HEK293T (cell line): Measurements from ENCODE around the gene FGF14.

Source experiments
- CTCF ChIA-PET: fragments of 350-600 bp; formaldehyde crosslinking; extraction: SDS; loops from one replicate; lab custom pipeline; 2021; ENCODE audit warnings: antibody characterized with exemption, inconsistent platforms; lab: Yijun Ruan, JAX
- POLR2A ChIA-PET: fragments of 350-600 bp; formaldehyde crosslinking; extraction: SDS; loops from one replicate; lab custom pipeline; 2020; ENCODE audit warnings: antibody characterized with exemption, inconsistent platforms; lab: Yijun Ruan, JAX
- DNase-seq: peaks from one replicate; pipeline ENCODE4 v3.0.0; 2012; ENCODE audit warnings: mixed read lengths; ENCODE audit errors: extremely low spot score
- ARNT ChIP-seq: fragments of 450-650 bp; IDR thresholded peaks from 2 replicates; pipeline ENCODE4 v1.6.1; 2017; ENCODE audit warnings: mild to moderate bottlenecking
- BHLHE40 ChIP-seq: fragments of 450-650 bp; IDR thresholded peaks from 2 replicates; pipeline ENCODE4 v1.6.1; 2016; ENCODE audit warnings: mild to moderate bottlenecking, moderate library complexity, borderline replicate concordance
- CTBP1 ChIP-seq: fragments of 450-650 bp; IDR thresholded peaks from 2 replicates; pipeline ENCODE4 v1.6.1; 2016; ENCODE audit warnings: borderline replicate concordance
- ELF4 ChIP-seq: fragments of 450-650 bp; IDR thresholded peaks from 2 replicates; pipeline ENCODE4 v1.6.1; 2017; ENCODE audit warnings: antibody characterized with exemption
- FOXA1 ChIP-seq: fragments of 450-650 bp; IDR thresholded peaks from 2 replicates; pipeline ENCODE4 v1.6.1; 2016; ENCODE audit warnings: mild to moderate bottlenecking
- FOXK2 ChIP-seq: fragments of 450-650 bp; IDR thresholded peaks from 2 replicates; pipeline ENCODE4 v1.6.1; 2016; ENCODE audit warnings: mild to moderate bottlenecking
- FOXM1 ChIP-seq: fragments of 450-650 bp; IDR thresholded peaks from 2 replicates; pipeline ENCODE4 v1.6.1; 2017; ENCODE audit warnings: mild to moderate bottlenecking, borderline replicate concordance
- HDGF ChIP-seq: fragments of 450-650 bp; IDR thresholded peaks from 2 replicates; pipeline ENCODE4 v1.6.1; 2017; ENCODE audit warnings: antibody characterized with exemption, borderline replicate concordance
- L3MBTL2 ChIP-seq: fragments of 450-650 bp; conservative IDR thresholded peaks from 2 replicates; pipeline ENCODE4 v1.6.1; 2016; ENCODE audit warnings: mild to moderate bottlenecking
- LEF1 ChIP-seq: fragments of 450-650 bp; IDR thresholded peaks from 2 replicates; pipeline ENCODE4 v1.6.1; 2017; ENCODE audit warnings: mild to moderate bottlenecking, borderline replicate concordance
- NFRKB ChIP-seq: fragments of 450-650 bp; IDR thresholded peaks from 2 replicates; pipeline ENCODE4 v1.6.1; 2016; ENCODE audit warnings: mild to moderate bottlenecking, moderate library complexity
- PKNOX1 ChIP-seq: fragments of 450-650 bp; IDR thresholded peaks from 2 replicates; pipeline ENCODE4 v1.6.1; 2016
- SP1 ChIP-seq: fragments of 450-650 bp; IDR thresholded peaks from 2 replicates; pipeline ENCODE4 v1.6.1; 2017
- SUZ12 ChIP-seq: fragments of 450-650 bp; IDR thresholded peaks from 2 replicates; pipeline ENCODE4 v1.6.1; 2016; ENCODE audit warnings: mild to moderate bottlenecking
- TARDBP ChIP-seq: fragments of 450-650 bp; IDR thresholded peaks from 2 replicates; pipeline ENCODE4 v1.6.1; 2016
- ZNF384 ChIP-seq: fragments of 450-650 bp; IDR thresholded peaks from 2 replicates; pipeline ENCODE4 v1.6.1; 2016

FGF14 gene

GRCh38 chr13:101703081-101703480, 698.8 kb downstream of the FGF14 start:
- ChIA-PET POLR2A (no interaction called here), CTCF (no interaction called here)
- no peak for DNase-seq
- TF ChIP-seq SUZ12 (no peak), SP1 (no peak), FOXM1 (no peak), CTBP1 (no peak), FOXK2 (no peak), HDGF (no peak), FOXA1 (no peak), L3MBTL2 (no peak), LEF1 (no peak), NFRKB (no peak), ARNT (no peak), TARDBP (no peak), BHLHE40 (no peak), PKNOX1 (no peak), ZNF384 (no peak), ELF4 (no peak)

DNA sequence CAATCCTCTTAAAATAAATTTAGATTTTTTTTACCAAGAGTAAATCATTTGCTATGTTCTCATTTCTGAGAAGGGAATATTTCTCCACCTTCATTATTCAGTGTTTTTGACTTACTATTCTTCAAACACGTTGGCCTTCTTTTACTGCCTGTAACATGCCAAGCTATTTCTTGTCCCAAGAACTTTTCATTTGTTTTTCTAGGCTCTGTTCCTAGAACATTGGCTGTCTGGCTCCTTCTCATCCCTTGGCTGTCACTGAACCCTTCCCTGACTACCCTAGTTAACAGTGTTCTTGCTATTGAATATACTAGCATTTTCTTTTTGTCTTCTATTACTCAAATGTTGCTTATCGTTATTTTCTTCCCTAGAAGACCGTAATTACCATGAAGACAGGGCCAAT, 701.2 kb downstream of the FGF14 start:
- POLR2A ChIA-PET, result no interaction called here
- TF ChIP-seq HDGF (no peak), LEF1 (no peak), TARDBP (no peak), L3MBTL2 (no peak)
- CTCF ChIA-PET, result interaction anchor here (0.6 kb wide), 1 partner anchor 39 kb away, joined by 3 read pairs; no protein-coding TSS in a partner anchor
- no peak for DNase-seq

DNA sequence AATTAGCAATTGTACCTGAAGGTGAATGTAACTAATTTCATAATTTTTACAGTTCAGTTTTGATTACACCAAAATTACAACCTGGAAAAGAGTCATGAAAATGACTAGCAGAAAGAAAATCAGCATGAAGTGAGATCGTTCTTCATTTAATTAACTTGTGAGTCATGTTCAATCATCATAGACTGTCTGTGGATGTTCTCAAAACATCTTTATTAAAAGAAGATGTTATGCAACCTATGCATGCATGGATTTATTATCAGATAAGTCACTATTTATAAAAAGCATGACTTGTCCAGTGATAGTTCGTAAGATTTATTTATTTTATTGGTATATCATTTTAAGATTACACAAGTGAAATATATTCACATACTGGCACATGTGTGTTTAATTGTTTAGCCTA, 703.4 kb downstream of the FGF14 start:
- no peak for TF ChIP-seq NFRKB
- POLR2A ChIA-PET, result no interaction called here
- CTCF ChIA-PET, result no interaction called here
- no peak for DNase-seq

GRCh38 chr13:101697745-101698144, 704.1 kb downstream of the FGF14 start:
- CTCF ChIA-PET, result no interaction called here

GRCh38 chr13:101695870-101696516, 705.9 kb downstream of the FGF14 start:
- CTCF ChIA-PET, result no interaction called here
- DNase-seq, result no peak
- no peak for TF ChIP-seq FOXA1
- POLR2A ChIA-PET, result no interaction called here

More at GRCh38 chr13:101697745-101698144, 704.1 kb downstream of the FGF14 start:
- TF ChIP-seq FOXK2 (no peak), NFRKB (no peak)
- POLR2A ChIA-PET, result no interaction called here
- DNase-seq, result no peak

DNA sequence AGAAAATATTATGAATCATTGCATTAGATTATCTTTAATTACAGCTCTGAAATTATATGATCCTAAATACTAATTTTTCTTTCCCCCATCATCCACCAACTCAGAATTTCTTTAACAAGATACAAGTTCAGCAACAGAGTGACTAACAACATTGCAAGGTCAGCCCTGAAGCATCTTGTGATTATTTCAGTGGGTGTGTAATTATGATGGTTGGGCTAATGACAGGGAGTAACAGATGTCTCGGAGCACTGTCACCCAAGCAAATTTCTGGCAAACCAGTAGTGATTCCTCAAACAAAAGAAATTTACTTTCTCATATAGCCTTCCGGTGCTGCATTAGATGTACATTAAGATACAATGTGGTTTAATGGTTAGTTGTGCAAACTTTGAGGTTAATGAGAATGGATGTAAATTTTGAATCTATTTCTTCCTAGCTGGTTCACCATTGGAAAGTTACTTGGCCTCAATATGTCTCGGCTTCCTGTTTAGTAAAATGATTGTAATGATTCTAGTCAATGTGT, 710.4 kb downstream of the FGF14 start:
- CTCF ChIA-PET, result no interaction called here
- POLR2A ChIA-PET, result no interaction called here
- TF ChIP-seq FOXA1 (no peak), FOXK2 (no peak), TARDBP (no peak), LEF1 (no peak), ELF4 (no peak), SP1 (no peak), ZNF384 (no peak), BHLHE40 (no peak), ARNT (no peak), CTBP1 (no peak), FOXM1 (no peak), PKNOX1 (no peak), L3MBTL2 (no peak), NFRKB (no peak)
- DNase-seq, result no peak

- POLR2A ChIA-PET, result no interaction called here
- no peak for DNase-seq
- CTCF ChIA-PET, result no interaction called here
- no peak for TF ChIP-seq ZNF384
- no peak for TF ChIP-seq BHLHE40
- no peak for TF ChIP-seq CTBP1
- no peak for TF ChIP-seq FOXK2
- TF ChIP-seq L3MBTL2, result no peak
- no peak for TF ChIP-seq FOXA1
- no peak for TF ChIP-seq SUZ12
- TF ChIP-seq ARNT, result no peak
Measured at GRCh38 chr13:101690871-101691270, 711.0 kb downstream of the FGF14 start.

DNA sequence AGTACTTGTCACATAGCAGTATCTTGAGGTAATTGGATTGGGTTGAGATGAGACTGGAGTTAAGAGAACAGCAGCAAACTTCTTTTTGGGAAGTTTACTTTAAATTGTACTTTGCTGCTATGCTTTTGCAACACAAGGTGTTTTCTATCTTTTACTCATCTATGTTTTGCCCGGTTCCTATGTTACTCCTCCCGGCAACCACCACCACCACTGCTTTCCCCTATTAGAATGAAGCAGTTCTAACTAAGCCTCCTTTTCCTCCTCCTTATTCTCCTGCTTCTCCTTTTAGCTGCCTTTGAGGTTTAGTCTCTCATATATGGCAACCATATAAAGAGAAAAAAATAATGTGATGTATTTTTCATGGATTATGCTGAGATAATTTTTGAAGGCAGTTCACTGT, 715.8 kb downstream of the FGF14 start:
- TF ChIP-seq PKNOX1 (no peak), FOXM1 (no peak), FOXK2 (no peak), ZNF384 (no peak), FOXA1 (no peak), CTBP1 (no peak), NFRKB (no peak)
- CTCF ChIA-PET, result no interaction called here

More for the DNA sequence above, 715.8 kb downstream of the FGF14 start:
- POLR2A ChIA-PET, result no interaction called here
- no peak for DNase-seq
